K562 (cell line): ENCODE results near the gene TMEM88. TPM values are rescaled to one million over a fixed set of nuclear protein-coding genes. Genes with fewer than 3 reads are reported as not detected.

Experiments
- CBX3 ChIP-seq, 2 experiments: IDR thresholded peaks; 1 replicate in 1 of 2; 2 replicates in 1 of 2; pipeline ENCODE4 v1.6.1; 2012; ENCODE audit warnings: inconsistent platforms in 2 of 2, low read length in 2 of 2, borderline replicate concordance in 1 of 2, control low read depth in 1 of 2
- CTBP1 ChIP-seq: fragments of 450-650 bp; IDR thresholded peaks from 2 replicates; pipeline ENCODE4 v1.6.1; 2016; ENCODE audit warnings: borderline replicate concordance
- NRF1 ChIP-seq, 2 experiments: fragments of 450-650 bp; IDR thresholded peaks in 1 of 2; conservative IDR thresholded peaks in 1 of 2; 2 replicates each; pipeline ENCODE4 v1.6.1; 2014; ENCODE audit warnings: mild to moderate bottlenecking in 2 of 2
- RBFOX2 ChIP-seq: fragments of 200-400 bp; formaldehyde crosslinking; IDR thresholded peaks from 2 replicates; pipeline ENCODE4 v1.6.1; 2017; ENCODE audit warnings: low read depth, mild to moderate bottlenecking, low read length, moderate library complexity
- RBM22 ChIP-seq: fragments of 200-400 bp; formaldehyde crosslinking; IDR thresholded peaks from 2 replicates; pipeline ENCODE4 v1.6.1; 2018; ENCODE audit warnings: low read length, low read depth; ENCODE audit not compliant: poor library complexity, severe bottlenecking
- polyA plus RNA-seq, 8 experiments: library from polyadenylated mRNA; depleted of rRNA in 4 of 8; stranded (reverse) in 5 of 8; unstranded in 3 of 8; fragments of >200 nt; fragmentation: Nextera tagmentation in 2 of 8; fragmentation: Illumina TruSeq in 1 of 8; extraction: Ambion mirVana in 2 of 8; extraction: Trizol in 1 of 8; gene quantifications; 2 replicates each; pipeline versions ENCODE4 v1.2.1 to v1.2.3, GENCODE V29; 2011 to 2014; ENCODE audit warnings: inconsistent platforms in 1 of 8, missing spikeins in 1 of 8
- total RNA-seq, 7 experiments: library from RNA; depleted of rRNA in 6 of 7; stranded (reverse); fragments of >200 nt in 6 of 7; fragmentation: Illumina TruSeq in 2 of 7; extraction: Trizol in 2 of 7; gene quantifications; 2 replicates each; pipeline versions ENCODE4 v1.2.1 to v1.2.3, GENCODE V29; 2011 to 2021; ENCODE audit warnings: low replicate concordance in 1 of 7
- TF ChIP-seq, protein P1 (sequence below): fragments of 200-800 bp; sonication (Bioruptor generic); IDR thresholded peaks from 2 replicates; pipeline ENCODE4 v1.6.1; 2016; ENCODE audit warnings: missing genetic modification characterization, missing compliant biosample characterization
- TF ChIP-seq, protein P2 (sequence below): sonication (generic); formaldehyde crosslinking; IDR thresholded peaks from 2 replicates; pipeline ENCODE4 v1.8.0; 2023; ENCODE audit warnings: missing genetic modification reagents, mild to moderate bottlenecking, borderline replicate concordance
- TF ChIP-seq, protein P3 (sequence below): fragments of 450-650 bp; IDR thresholded peaks from 2 replicates; pipeline ENCODE4 v1.6.1; 2017; ENCODE audit warnings: antibody characterized with exemption, mild to moderate bottlenecking

Gene TMEM88
- total and polyA plus RNA-seq, 9 of the 15 experiments (the other 6 are each of a cell fraction or from before 2014, with no cell fraction given), result 0.10 to 1.4 (median 0.36) TPM; not detected in 3

DNA sequence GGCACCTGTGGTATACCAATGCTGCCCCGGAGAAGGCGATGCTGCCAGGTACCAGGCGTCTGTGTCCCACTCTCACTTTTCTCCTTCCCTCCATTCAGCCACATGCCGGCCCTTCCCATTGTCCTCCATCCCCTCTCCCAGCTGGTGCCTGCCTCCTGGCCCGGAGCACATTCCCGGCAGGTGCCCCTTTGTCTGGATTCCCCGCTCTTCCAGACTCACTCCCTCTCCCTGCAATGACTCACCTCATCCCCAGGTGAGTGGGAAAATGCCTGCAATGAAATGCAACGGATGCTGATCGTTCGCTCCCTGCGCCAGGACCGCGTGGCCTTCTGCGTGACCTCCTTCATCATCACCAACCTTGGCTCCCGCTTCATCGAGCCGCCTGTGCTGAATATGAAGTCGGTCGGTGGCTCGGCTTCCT lies 31.3 kb upstream of the TMEM88 start (continued):
- TF ChIP-seq RBFOX2, result no peak
- TF ChIP-seq, protein P1, sequence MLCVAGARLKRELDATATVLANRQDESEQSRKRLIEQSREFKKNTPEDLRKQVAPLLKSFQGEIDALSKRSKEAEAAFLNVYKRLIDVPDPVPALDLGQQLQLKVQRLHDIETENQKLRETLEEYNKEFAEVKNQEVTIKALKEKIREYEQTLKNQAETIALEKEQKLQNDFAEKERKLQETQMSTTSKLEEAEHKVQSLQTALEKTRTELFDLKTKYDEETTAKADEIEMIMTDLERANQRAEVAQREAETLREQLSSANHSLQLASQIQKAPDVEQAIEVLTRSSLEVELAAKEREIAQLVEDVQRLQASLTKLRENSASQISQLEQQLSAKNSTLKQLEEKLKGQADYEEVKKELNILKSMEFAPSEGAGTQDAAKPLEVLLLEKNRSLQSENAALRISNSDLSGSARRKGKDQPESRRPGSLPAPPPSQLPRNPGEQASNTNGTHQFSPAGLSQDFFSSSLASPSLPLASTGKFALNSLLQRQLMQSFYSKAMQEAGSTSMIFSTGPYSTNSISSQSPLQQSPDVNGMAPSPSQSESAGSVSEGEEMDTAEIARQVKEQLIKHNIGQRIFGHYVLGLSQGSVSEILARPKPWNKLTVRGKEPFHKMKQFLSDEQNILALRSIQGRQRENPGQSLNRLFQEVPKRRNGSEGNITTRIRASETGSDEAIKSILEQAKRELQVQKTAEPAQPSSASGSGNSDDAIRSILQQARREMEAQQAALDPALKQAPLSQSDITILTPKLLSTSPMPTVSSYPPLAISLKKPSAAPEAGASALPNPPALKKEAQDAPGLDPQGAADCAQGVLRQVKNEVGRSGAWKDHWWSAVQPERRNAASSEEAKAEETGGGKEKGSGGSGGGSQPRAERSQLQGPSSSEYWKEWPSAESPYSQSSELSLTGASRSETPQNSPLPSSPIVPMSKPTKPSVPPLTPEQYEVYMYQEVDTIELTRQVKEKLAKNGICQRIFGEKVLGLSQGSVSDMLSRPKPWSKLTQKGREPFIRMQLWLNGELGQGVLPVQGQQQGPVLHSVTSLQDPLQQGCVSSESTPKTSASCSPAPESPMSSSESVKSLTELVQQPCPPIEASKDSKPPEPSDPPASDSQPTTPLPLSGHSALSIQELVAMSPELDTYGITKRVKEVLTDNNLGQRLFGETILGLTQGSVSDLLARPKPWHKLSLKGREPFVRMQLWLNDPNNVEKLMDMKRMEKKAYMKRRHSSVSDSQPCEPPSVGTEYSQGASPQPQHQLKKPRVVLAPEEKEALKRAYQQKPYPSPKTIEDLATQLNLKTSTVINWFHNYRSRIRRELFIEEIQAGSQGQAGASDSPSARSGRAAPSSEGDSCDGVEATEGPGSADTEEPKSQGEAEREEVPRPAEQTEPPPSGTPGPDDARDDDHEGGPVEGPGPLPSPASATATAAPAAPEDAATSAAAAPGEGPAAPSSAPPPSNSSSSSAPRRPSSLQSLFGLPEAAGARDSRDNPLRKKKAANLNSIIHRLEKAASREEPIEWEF, result no peak
- TF ChIP-seq CBX3 (IDR thresholded peaks at IDR 0.05; ENCODE audit: borderline replicate concordance in 1 of 2, low read length in 2 of 2), result no peak
- no peak for TF ChIP-seq NRF1 (conservative IDR thresholded peaks at IDR 0.05 in 1 of 2, IDR thresholded peaks at IDR 0.05 in 1 of 2)
- TF ChIP-seq, protein P2, sequence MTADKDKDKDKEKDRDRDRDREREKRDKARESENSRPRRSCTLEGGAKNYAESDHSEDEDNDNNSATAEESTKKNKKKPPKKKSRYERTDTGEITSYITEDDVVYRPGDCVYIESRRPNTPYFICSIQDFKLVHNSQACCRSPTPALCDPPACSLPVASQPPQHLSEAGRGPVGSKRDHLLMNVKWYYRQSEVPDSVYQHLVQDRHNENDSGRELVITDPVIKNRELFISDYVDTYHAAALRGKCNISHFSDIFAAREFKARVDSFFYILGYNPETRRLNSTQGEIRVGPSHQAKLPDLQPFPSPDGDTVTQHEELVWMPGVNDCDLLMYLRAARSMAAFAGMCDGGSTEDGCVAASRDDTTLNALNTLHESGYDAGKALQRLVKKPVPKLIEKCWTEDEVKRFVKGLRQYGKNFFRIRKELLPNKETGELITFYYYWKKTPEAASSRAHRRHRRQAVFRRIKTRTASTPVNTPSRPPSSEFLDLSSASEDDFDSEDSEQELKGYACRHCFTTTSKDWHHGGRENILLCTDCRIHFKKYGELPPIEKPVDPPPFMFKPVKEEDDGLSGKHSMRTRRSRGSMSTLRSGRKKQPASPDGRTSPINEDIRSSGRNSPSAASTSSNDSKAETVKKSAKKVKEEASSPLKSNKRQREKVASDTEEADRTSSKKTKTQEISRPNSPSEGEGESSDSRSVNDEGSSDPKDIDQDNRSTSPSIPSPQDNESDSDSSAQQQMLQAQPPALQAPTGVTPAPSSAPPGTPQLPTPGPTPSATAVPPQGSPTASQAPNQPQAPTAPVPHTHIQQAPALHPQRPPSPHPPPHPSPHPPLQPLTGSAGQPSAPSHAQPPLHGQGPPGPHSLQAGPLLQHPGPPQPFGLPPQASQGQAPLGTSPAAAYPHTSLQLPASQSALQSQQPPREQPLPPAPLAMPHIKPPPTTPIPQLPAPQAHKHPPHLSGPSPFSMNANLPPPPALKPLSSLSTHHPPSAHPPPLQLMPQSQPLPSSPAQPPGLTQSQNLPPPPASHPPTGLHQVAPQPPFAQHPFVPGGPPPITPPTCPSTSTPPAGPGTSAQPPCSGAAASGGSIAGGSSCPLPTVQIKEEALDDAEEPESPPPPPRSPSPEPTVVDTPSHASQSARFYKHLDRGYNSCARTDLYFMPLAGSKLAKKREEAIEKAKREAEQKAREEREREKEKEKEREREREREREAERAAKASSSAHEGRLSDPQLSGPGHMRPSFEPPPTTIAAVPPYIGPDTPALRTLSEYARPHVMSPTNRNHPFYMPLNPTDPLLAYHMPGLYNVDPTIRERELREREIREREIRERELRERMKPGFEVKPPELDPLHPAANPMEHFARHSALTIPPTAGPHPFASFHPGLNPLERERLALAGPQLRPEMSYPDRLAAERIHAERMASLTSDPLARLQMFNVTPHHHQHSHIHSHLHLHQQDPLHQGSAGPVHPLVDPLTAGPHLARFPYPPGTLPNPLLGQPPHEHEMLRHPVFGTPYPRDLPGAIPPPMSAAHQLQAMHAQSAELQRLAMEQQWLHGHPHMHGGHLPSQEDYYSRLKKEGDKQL (CRISPR knock-in tag), result no peak
- no peak for TF ChIP-seq RBM22
- TF ChIP-seq CTBP1, result no peak
- TF ChIP-seq, protein P3, sequence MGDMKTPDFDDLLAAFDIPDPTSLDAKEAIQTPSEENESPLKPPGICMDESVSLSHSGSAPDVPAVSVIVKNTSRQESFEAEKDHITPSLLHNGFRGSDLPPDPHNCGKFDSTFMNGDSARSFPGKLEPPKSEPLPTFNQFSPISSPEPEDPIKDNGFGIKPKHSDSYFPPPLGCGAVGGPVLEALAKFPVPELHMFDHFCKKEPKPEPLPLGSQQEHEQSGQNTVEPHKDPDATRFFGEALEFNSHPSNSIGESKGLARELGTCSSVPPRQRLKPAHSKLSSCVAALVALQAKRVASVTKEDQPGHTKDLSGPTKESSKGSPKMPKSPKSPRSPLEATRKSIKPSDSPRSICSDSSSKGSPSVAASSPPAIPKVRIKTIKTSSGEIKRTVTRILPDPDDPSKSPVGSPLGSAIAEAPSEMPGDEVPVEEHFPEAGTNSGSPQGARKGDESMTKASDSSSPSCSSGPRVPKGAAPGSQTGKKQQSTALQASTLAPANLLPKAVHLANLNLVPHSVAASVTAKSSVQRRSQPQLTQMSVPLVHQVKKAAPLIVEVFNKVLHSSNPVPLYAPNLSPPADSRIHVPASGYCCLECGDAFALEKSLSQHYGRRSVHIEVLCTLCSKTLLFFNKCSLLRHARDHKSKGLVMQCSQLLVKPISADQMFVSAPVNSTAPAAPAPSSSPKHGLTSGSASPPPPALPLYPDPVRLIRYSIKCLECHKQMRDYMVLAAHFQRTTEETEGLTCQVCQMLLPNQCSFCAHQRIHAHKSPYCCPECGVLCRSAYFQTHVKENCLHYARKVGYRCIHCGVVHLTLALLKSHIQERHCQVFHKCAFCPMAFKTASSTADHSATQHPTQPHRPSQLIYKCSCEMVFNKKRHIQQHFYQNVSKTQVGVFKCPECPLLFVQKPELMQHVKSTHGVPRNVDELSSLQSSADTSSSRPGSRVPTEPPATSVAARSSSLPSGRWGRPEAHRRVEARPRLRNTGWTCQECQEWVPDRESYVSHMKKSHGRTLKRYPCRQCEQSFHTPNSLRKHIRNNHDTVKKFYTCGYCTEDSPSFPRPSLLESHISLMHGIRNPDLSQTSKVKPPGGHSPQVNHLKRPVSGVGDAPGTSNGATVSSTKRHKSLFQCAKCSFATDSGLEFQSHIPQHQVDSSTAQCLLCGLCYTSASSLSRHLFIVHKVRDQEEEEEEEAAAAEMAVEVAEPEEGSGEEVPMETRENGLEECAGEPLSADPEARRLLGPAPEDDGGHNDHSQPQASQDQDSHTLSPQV, result no peak
